Mesendoderm (in vitro differentiated cells): ENCODE results near the gene TMOD2.

Experiments
- DNase-seq: peaks from one replicate; pipeline ENCODE4 v3.0.0; 2013
- H2AK5ac ChIP-seq: 2 replicates; pipeline ENCODE4 v1.6.1; 2013; ENCODE audit warnings: low read length, inconsistent platforms
- H2BK120ac ChIP-seq: 2 replicates; pipeline ENCODE4 v1.6.1; 2013; ENCODE audit warnings: low read depth, mild to moderate bottlenecking, low read length, moderate library complexity, mixed read lengths
- H2BK15ac ChIP-seq: replicated peaks from 2 replicates; pipeline ENCODE4 v1.6.1; 2013; ENCODE audit warnings: low read depth, mild to moderate bottlenecking, moderate library complexity
- H2BK5ac ChIP-seq: 2 replicates; pipeline ENCODE4 v1.6.1; 2013; ENCODE audit warnings: low read length, inconsistent platforms
- H3K18ac ChIP-seq: 2 replicates; pipeline ENCODE4 v1.6.1; 2013; ENCODE audit warnings: mild to moderate bottlenecking, low read length, mixed read lengths
- H3K23ac ChIP-seq: one replicate; pipeline ENCODE4 v1.6.1; 2013; ENCODE audit warnings: low read length
- H3K27ac ChIP-seq: 2 replicates; pipeline ENCODE4 v1.5.1; 2013; ENCODE audit warnings: low read depth, mild to moderate bottlenecking, inconsistent platforms, low read length, moderate library complexity
- H3K27me3 ChIP-seq: 2 replicates; pipeline ENCODE4 v1.6.1; 2013; ENCODE audit warnings: low read length, control low read depth, mild to moderate bottlenecking, inconsistent platforms; ENCODE audit not compliant: insufficient read depth, poor library complexity
- H3K36me3 ChIP-seq: 2 replicates; pipeline ENCODE4 v1.6.1; 2013; ENCODE audit warnings: low read length, inconsistent platforms; ENCODE audit not compliant: control insufficient read depth, insufficient read depth
- H3K4ac ChIP-seq: one replicate; pipeline ENCODE4 v1.6.1; 2013; ENCODE audit warnings: low read depth, mild to moderate bottlenecking, low read length, moderate library complexity
- H3K4me1 ChIP-seq: 2 replicates; pipeline ENCODE4 v1.6.1; 2013; ENCODE audit warnings: low read depth, low read length, inconsistent platforms; ENCODE audit not compliant: control insufficient read depth
- H3K4me2 ChIP-seq: 2 replicates; pipeline ENCODE4 v1.6.1; 2013; ENCODE audit warnings: low read length
- H3K4me3 ChIP-seq: 2 replicates; pipeline ENCODE4 v1.5.1; 2013; ENCODE audit warnings: mild to moderate bottlenecking, low read length
- H3K56ac ChIP-seq: one replicate; pipeline ENCODE4 v1.6.1; 2013; ENCODE audit warnings: low read length
- H3K79me1 ChIP-seq: 2 replicates; pipeline ENCODE4 v1.6.1; 2013; ENCODE audit warnings: low read length, inconsistent platforms
- H3K79me2 ChIP-seq: 2 replicates; pipeline ENCODE4 v1.6.1; 2013; ENCODE audit warnings: mild to moderate bottlenecking, low read length; ENCODE audit not compliant: control insufficient read depth, insufficient read depth
- H3K9ac ChIP-seq: 2 replicates; pipeline ENCODE4 v1.6.1; 2013; ENCODE audit warnings: low read length, inconsistent platforms
- H4K5ac ChIP-seq: one replicate; pipeline ENCODE4 v1.6.1; 2013; ENCODE audit warnings: low read length
- H4K8ac ChIP-seq: one replicate; pipeline ENCODE4 v1.6.1; 2013; ENCODE audit warnings: low read depth, mild to moderate bottlenecking, control low read depth, low read length, moderate library complexity
- WGBS: extraction: QIAGEN DNeasy Blood & Tissue Kit; methylation state at CpG from one replicate; pipeline ENCODE4 v1.1.7; 2013; ENCODE audit warnings: low lambda C conversion rate, missing lambda C conversion rate; ENCODE audit not compliant: insufficient coverage; ENCODE audit errors: extremely low coverage; 5-methylcytosine and 5-hydroxymethylcytosine counted together

TMOD2 gene

GRCh38 chr15:51731549-51732267, 19.7 kb upstream of the TMOD2 start:
- no peak overlapping the region for H3K4me3 ChIP-seq
- no peak overlapping the region for H3K4me2 ChIP-seq
- no peak overlapping the region for H2BK5ac ChIP-seq
- no peak overlapping the region for H3K18ac ChIP-seq
- H3K27ac ChIP-seq, result no peak overlapping the region
- H2BK15ac ChIP-seq, result no peak overlapping the region
- peaks cover 2% of the 10 kb centered on the region for H3K27me3 ChIP-seq
- H3K79me2 ChIP-seq, result no peaks in the 10 kb centered on the region
- no peak overlapping the region for H3K56ac ChIP-seq
- no CpG with 5 or more reads among the region's 5 CpGs for WGBS
- H3K4ac ChIP-seq, result no peak overlapping the region
- no peak overlapping the region for H4K5ac ChIP-seq
- no peak overlapping the region for H3K23ac ChIP-seq
- DNase-seq, result no peak
- H3K4me1 ChIP-seq, result peaks cover 5% of the 10 kb centered on the region
- no peak overlapping the region for H4K8ac ChIP-seq
- H3K79me1 ChIP-seq, result no peaks in the 10 kb centered on the region
- H3K36me3 ChIP-seq, result no peaks in the 10 kb centered on the region
- H2BK120ac ChIP-seq, result no peak overlapping the region
- H2AK5ac ChIP-seq, result no peak overlapping the region
- H3K9ac ChIP-seq, result no peak overlapping the region

DNA sequence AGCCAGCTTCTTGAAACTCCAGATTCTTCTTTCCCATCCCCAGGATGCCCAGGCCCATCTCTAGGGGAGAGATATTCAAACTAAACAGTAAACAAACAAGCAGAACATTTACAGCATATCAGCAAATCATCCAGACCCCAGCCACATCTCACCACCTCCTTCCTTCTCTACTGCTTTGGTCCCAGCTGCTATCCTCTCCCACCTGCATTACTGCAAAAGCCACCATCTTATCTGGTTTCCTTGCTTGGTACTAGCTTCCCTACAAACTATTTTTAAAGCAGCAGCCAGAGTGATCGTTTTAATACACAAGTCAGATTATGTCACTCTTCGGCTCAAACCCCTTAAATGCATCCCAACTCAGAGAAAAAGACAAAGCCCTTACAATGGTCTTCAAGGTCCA, 18.8 kb upstream of the TMOD2 start:
- no peak overlapping the region for H3K4ac ChIP-seq
- H3K56ac ChIP-seq, result no peak overlapping the region
- peaks cover 3% of the 10 kb centered on the region for H3K27me3 ChIP-seq
- H2BK15ac ChIP-seq, result no peak overlapping the region
- H2BK120ac ChIP-seq, result no peak overlapping the region
- no CpG with 5 or more reads among the region's 2 CpGs for WGBS
- H4K5ac ChIP-seq, result no peak overlapping the region
- no peak overlapping the region for H3K27ac ChIP-seq
- no peak overlapping the region for H4K8ac ChIP-seq
- H3K79me1 ChIP-seq, result no peaks in the 10 kb centered on the region
- H3K18ac ChIP-seq, result no peak overlapping the region
- no peak overlapping the region for H3K4me2 ChIP-seq
- no peak overlapping the region for H3K4me3 ChIP-seq
- H2BK5ac ChIP-seq, result no peak overlapping the region
- no peaks in the 10 kb centered on the region for H3K36me3 ChIP-seq
- H2AK5ac ChIP-seq, result no peak overlapping the region
- H3K4me1 ChIP-seq, result no peaks in the 10 kb centered on the region
- no peak for DNase-seq
- no peak overlapping the region for H3K9ac ChIP-seq
- H3K23ac ChIP-seq, result no peak overlapping the region
- H3K79me2 ChIP-seq, result no peaks in the 10 kb centered on the region

DNA sequence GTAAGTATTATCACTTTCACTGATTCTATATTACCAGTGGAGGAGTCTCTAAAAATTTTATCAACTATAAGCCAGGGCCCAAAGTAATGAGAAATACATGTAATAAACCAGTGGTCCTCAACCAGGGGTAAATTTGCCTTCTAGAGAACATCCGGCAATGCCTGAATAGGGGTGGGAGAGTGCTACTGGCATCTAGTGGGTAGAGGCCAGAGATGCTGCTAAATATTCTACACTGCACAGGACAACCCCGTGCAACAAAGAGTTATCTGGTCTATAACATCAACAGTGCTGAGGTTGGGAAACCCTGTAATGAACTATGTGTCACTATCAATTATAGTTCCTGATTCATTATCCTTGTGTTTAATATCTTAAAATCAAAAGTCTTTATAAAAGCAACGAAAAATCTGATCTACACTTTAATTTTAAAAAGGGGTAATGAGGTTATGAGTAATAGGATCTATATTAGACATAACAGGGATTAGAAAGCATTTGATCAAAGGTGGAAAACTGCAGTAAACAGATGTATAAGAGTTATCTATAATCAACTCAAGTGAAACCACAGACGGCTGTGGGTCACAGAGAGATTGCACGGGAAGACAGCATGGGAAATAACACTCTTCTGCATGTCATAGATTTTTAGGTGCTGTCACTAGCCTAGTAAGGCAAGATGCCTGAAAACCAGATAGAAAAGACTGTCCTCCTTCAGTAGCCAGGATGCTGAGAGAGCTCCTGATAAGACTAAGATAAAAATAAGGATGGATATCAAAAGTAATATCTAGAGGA, 16.0 kb upstream of the TMOD2 start:
- H3K79me1 ChIP-seq, result no peaks in the 10 kb centered on the region
- no peak overlapping the region for H3K9ac ChIP-seq
- peaks cover 5% of the 10 kb centered on the region for H3K27me3 ChIP-seq
- no peak overlapping the region for H3K23ac ChIP-seq
- no peak overlapping the region for H3K4me2 ChIP-seq
- no peaks in the 10 kb centered on the region for H3K36me3 ChIP-seq
- no peak overlapping the region for H3K27ac ChIP-seq
- H4K8ac ChIP-seq, result no peak overlapping the region
- 100% methylated on average over 1 of the region's 5 CpGs for WGBS
- no peak overlapping the region for H4K5ac ChIP-seq
- H2BK120ac ChIP-seq, result no peak overlapping the region
- H3K4me1 ChIP-seq, result no peaks in the 10 kb centered on the region
- no peak overlapping the region for H2AK5ac ChIP-seq
- H3K4me3 ChIP-seq, result no peak overlapping the region
- DNase-seq, result no peak
- no peak overlapping the region for H2BK5ac ChIP-seq
- H3K18ac ChIP-seq, result no peak overlapping the region
- no peak overlapping the region for H2BK15ac ChIP-seq
- H3K4ac ChIP-seq, result no peak overlapping the region
- H3K56ac ChIP-seq, result no peak overlapping the region
- no peaks in the 10 kb centered on the region for H3K79me2 ChIP-seq

GRCh38 chr15:51736069-51736468, 15.3 kb upstream of the TMOD2 start:
- Histone ChIP-seq H3K36me3 (no peaks in the 10 kb centered on the region), H2BK5ac (no peak overlapping the region), H3K4me1 (no peaks in the 10 kb centered on the region), H2BK15ac (no peak overlapping the region), H3K9ac (no peak overlapping the region), H3K79me2 (no peaks in the 10 kb centered on the region), H3K4ac (no peak overlapping the region), H3K4me3 (no peak overlapping the region), H3K27ac (no peak overlapping the region), H3K4me2 (no peak overlapping the region), H3K56ac (no peak overlapping the region), H4K5ac (no peak overlapping the region), H2AK5ac (no peak overlapping the region), H2BK120ac (no peak overlapping the region), H3K27me3 (peaks cover 5% of the 10 kb centered on the region), H3K23ac (no peak overlapping the region), H3K18ac (no peak overlapping the region), H4K8ac (no peak overlapping the region), H3K79me1 (no peaks in the 10 kb centered on the region)
- no peak for DNase-seq
- WGBS, result no CpG with 5 or more reads among the region's 3 CpGs

- H2BK15ac ChIP-seq, result no peak overlapping the region
- DNase-seq, result peak; percentile 46
Observed at GRCh38 chr15:51736751-51737521, 14.5 kb upstream of the TMOD2 start.

More at GRCh38 chr15:51736751-51737521, 14.5 kb upstream of the TMOD2 start:
- H4K8ac ChIP-seq, result no peak overlapping the region
- WGBS, result no CpG with 5 or more reads among the region's 69 CpGs
- no peak overlapping the region for H4K5ac ChIP-seq
- H3K27me3 ChIP-seq, result peaks cover 5% of the 10 kb centered on the region
- peak overlapping the region; percentile 54 for H3K18ac ChIP-seq
- no peaks in the 10 kb centered on the region for H3K79me1 ChIP-seq
- H2BK120ac ChIP-seq, result no peak overlapping the region
- no peak overlapping the region for H3K23ac ChIP-seq
- H3K9ac ChIP-seq, result peak overlapping the region; percentile 74
- H3K4ac ChIP-seq, result no peak overlapping the region
- no peaks in the 10 kb centered on the region for H3K36me3 ChIP-seq
- no peak overlapping the region for H2AK5ac ChIP-seq
- H3K4me3 ChIP-seq, result peak overlapping the region; percentile 46
- no peaks in the 10 kb centered on the region for H3K79me2 ChIP-seq
- H2BK5ac ChIP-seq, result no peak overlapping the region
- no peak overlapping the region for H3K27ac ChIP-seq
- no peaks in the 10 kb centered on the region for H3K4me1 ChIP-seq
- H3K4me2 ChIP-seq, result peak overlapping the region; percentile 75
- peak overlapping the region; percentile 90 for H3K56ac ChIP-seq
